ELR (cell line): ENCODE measurements around the gene RCCD1.
"Not testable (repeated sequence)": the region's sequence is repeated elsewhere in the genome, so short reads cannot be mapped to it uniquely, and the experiment has no call there.

Experiments used
- DNase-seq: peaks from one replicate; pipeline ENCODE4 v3.0.0-alpha.2; 2015; ENCODE audit warnings: low read depth

RCCD1 gene

GRCh38 chr15:90918034-90918788 lies 36.5 kb upstream of the RCCD1 start:
- DNase-seq: no peak

GRCh38 chr15:90918835-90919234 lies 35.8 kb upstream of the RCCD1 start:
- no peak for DNase-seq

- DNase-seq: no peak
Measured at GRCh38 chr15:90921887-90922286, 32.8 kb upstream of the RCCD1 start.

GRCh38 chr15:90922712-90923322 lies 31.9 kb upstream of the RCCD1 start:
- not testable (repeated sequence) for DNase-seq

- no peak for DNase-seq
Measured at GRCh38 chr15:90924375-90924774, 30.3 kb upstream of the RCCD1 start.

DNA sequence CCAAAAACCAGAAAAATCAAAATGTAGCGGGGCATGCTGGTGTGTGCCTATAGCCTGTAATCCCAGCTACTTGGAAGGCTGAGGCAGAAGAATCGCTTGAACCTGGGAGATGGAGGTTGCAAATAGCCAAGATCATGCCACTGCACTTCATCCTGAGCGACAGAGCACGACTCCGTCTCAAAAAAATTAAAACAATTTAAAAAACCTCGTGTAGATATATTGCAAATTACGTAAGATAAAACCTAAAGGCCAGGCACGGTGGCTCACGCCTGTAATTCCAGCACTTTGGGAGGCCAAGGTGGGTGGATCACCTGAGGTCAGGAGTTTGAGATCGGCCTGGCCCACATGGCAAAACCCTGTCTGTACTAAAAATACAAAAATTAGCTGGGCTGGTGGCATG lies 27.9 kb upstream of the RCCD1 start:
- DNase-seq: not testable (repeated sequence)

- not testable (repeated sequence) for DNase-seq
Measured at GRCh38 chr15:90928106-90928505, 26.6 kb upstream of the RCCD1 start.

- DNase-seq: peak; percentile 9
Measured at GRCh38 chr15:90929246-90930019, 25.3 kb upstream of the RCCD1 start.

GRCh38 chr15:90930861-90931574 lies 23.7 kb upstream of the RCCD1 start:
- DNase-seq: peak; percentile 18

DNA sequence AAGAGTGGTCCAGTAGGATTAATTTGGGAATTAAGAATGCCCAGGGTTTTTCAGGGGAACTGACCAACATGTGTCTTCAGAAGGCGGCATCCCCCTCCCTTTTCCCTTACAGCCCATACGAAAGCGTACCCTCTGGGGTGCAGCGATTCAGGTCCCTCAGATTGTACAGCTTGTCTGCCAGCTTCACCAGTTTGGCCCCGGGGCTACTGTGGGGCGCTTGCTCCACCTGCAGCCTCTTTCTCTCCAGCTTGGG lies 23.2 kb upstream of the RCCD1 start:
- no peak for DNase-seq

GRCh38 chr15:90931828-90932659 lies 22.6 kb upstream of the RCCD1 start, which contains the start of gene HDDC3:
Gene HDDC3, minus strand, starts transcription at chr15:90932549. Its CDS starts 9 bp downstream, at chr15:90932540.
- DNase-seq: peak; percentile 86

DNA sequence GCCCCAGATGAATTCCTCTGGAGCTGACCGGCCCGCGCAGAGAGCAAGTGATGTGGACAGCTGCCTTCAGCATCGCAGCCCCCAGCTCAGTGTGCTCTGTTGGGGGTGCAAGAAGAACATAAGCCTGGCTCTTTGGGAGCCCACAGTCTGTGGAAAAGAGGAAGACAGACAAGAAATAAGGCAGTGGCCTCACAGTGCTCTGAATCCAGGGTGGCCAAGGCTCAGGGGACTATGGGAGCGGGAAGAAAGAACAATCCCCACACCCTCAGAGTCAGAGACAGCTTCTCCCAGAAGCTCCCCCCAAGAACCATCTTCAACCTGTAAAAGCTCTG lies 22.1 kb upstream of the RCCD1 start:
- DNase-seq: no peak

- no peak for DNase-seq
Measured at GRCh38 chr15:90933301-90933700, 21.4 kb upstream of the RCCD1 start.

GRCh38 chr15:90934256-90934948 lies 20.3 kb upstream of the RCCD1 start:
- DNase-seq: peak; percentile 86

DNA sequence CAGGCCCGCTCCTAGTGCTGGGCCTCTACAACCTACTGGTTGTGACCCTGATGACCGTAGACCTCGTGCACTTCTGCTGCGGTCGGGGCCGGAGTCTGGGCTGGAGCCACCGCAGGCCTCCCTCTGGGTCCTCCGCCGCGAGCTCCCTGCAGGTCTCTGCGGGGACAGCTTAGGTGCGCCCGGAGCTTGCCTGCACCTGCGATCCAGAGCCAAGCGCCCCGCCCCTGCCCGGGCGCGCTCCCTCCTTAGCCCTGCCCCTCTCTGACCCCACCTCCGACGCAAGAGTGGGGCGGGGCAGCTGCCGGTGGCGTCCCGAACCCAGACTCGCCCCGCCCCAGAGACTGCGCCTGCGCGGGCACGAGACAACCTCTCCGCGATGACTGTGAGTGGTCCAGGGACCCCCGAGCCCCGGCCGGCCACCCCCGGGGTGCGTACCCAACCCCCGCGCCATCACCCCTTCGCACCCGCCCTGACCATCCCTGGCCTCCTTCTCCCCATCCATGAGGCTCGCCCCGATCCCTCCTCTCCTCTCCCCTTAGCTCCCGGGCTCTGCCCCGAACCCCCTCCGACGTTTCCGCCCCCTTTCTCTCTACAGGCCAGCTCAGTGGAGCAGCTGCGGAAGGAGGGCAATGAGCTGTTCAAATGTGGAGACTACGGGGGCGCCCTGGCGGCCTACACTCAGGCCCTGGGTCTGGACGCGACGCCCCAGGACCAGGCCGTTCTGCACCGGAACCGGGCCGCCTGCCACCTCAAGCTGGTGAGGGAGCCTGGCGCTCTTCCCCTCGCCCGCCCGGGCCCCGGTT lies 19.5 kb upstream of the RCCD1 start, which contains the start of gene UNC45A:
UNC45A (plus strand) TSS at position 337 of the 803 bp plus-strand sequence; CDS start at position 377, 40 bp downstream.
- DNase-seq: peak; percentile 90

GRCh38 chr15:90936823-90937222 lies 17.9 kb upstream of the RCCD1 start:
- no peak for DNase-seq

DNA sequence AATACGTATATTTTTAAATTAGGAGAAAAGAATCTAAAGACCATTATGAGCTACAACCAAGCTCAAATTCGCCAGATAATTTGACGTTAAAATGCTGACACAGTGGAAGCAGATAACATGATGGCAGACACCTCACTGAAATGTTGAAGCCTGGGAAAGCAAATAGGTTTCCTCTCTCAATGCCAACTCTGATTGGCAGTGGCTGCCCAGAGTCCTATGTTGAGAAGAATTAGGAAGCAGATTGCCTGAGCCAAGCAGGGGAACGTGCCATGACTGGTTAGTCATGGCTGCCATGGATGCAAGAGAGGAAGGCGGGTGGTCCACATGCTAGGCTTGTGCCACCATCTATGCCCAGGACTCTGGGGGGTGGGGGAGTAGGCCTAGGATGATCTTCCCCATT lies 16.4 kb upstream of the RCCD1 start:
- no peak for DNase-seq

GRCh38 chr15:90939756-90940155 lies 14.9 kb upstream of the RCCD1 start:
- no peak for DNase-seq

DNA sequence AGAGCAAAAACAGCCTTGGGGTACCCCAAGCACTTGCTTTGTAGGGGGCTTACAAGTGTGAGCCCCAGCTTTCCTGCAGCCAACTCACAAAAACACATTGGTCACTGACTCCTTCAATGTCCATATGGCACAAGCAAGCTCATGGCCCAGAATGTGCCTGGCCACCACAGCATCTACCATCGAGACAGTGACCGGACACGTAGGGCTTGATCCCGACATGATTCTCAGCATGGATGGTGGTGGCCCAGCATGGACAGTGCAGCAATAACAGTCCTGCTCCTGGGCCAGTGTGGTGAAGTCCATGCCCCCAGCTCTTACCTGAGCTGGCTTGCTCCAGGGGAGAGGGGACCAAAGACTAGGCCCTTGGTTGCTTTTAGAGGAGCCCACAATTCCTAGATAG lies 13.6 kb upstream of the RCCD1 start:
- no peak for DNase-seq
